T-helper 1 cell treated with Interleukin-12 subunit alpha and Interleukin-12 subunit beta and Interleukin-4 antibody, amounts not matched to agents 30 ng/mL and 1 ng/mL, for 36 hours (primary cell): ENCODE data around the gene ERP27. TPM values are rescaled to one million over a fixed set of nuclear protein-coding genes. Genes with fewer than 3 reads are reported as not detected.

Experiments used
- intact Hi-C: fragments of 100-400 bp; cut with micrococcal nuclease; formaldehyde crosslinking; loops from one replicate; pipeline ENCODE4 v1.15.1; 2024
- total RNA-seq: library from RNA; stranded (reverse); gene quantifications from 2 replicates; pipeline ENCODE4 v1.2.3, GENCODE V29; 2022

ERP27 gene
- total RNA-seq, 1 donor from 2014 or later, result 11.9 TPM

- intact Hi-C loops, result no loop called here
These were observed 28.0 kb downstream of the ERP27 start for GRCh38 chr12:14910090-14910915.

DNA sequence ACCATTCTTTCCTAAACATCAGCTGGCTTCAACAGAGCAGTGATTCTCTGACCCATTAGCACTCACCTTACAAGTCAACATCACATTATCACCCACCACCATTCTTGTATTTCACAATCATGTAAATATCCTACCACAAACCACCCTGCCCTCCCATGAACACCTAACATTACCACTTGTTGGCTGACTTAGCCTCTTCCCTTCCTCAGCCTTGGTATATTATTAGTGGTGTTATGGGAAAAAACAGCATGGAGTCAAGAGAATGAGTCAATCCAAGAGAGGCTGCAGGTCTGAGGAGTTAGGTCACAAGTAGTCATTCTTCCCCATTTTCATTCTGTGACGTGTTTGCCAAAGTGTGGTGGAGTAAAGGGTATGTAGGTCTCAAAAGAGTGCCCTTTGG, 30.4 kb downstream of the ERP27 start:
- intact Hi-C loops, result no loop called here

DNA sequence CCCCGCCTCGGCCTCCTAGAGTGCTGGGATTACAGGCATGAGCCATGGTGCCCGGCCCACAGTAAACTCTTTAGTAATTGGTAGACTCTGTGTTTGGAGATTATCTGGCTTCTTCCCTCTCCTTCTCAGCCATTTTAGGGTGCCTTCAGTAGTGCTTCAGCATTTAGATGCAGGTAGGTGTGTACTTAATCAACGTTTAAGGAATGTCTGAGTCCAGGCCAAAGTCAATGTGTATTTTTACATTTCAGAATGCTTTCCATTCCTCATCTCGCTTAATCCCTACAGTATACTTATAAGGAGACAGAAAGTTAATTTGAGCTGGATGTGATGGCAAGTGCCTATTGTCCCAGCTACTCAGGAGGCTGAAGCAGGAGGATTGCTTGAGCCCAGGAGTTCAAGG, 32.2 kb downstream of the ERP27 start:
- intact Hi-C loops, result no loop called here

GRCh38 chr12:14905269-14906004, 32.9 kb downstream of the ERP27 start:
- intact Hi-C loops, result no loop called here

DNA sequence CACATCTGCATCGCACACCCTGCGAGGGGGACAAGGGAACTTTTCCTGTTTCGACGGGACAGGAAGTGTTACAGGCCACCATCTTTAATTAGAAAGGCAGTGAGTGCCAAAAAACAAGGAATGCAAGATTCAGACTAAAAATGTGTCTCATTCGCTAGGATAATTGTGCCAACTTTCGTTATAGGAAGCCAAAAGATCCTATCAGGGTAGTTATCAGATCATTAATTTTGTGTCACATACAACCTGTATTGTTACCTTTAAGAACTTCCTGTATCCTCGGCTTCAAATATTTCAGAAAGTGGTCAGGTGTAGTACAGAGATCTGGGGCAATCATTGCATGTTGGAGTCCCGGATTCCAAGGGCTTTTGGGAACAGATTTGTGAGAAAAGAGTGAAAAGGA, 33.5 kb downstream of the ERP27 start:
- intact Hi-C loops, result no loop called here

- intact Hi-C loops, result no loop called here
These were observed 34.8 kb downstream of the ERP27 start for GRCh38 chr12:14903386-14904098.

DNA sequence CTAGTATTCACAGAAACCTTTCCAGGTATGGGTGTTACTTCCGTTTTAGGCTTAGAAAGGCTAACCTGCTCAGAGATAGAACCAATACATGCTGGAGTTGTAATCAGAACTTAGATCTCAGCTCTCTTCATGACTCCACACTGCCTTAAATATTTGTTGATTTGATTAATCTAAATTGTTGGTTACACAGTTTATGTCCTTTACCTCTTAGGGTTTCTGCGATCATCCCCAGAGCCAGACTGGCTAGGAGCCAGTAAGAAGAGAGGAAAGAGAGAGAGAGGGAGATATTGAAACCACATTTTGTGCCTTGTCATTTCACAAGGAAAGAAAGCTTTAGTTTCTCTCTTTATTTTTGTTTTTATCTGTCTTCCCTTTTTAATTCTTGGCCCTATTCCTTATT, 35.9 kb downstream of the ERP27 start:
- intact Hi-C loops, result no loop called here

DNA sequence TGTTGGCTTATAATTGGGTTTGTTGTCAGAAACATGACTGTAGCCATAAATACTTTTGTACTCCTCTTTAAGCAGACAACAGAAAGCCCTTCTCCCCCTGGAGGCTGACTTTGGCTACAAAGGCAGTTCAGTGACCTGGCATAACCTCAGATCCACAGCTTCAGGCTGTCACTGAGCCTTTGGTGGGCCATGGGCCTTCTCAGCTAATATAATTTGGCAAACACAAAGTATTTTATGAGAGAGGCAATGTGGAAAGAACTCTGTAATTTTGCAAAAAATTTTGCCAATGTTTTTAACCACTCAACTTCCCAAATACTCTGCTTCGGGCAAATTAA, 37.1 kb downstream of the ERP27 start:
- intact Hi-C loops, result no loop called here

DNA sequence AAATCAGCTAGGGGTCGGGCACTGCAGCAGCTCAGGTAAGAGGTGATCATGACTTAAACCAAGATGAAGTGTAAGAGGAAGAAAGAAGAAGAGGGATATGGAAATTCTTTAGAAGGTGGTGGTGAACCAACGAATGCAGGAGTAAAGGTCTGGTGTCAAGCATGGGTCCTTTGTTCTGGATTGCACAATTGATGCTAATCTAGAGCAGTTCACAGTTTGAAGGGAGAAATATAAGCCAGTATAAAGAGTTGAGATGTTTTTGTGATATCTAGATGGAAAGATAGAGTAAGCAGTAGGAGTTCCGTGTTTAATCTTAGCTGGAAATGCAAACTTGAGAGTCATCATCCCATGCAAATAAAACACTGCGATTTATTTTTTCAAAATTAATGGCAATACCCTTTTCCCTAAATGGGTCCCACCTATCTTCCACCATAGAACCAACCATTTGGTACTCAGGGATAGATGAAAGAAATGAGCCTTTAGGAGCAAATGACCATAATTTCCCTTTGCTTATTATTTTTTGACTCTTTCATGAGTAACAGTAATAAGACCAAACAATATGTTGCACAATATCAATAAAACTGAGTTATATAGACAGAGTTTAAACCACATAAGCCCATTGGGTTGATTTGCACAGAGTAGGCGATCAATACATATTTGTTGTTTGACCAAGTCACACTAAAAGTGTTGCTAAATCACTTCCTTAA, 37.7 kb downstream of the ERP27 start:
- intact Hi-C loops, result no loop called here

GRCh38 chr12:14896521-14897169, 41.7 kb downstream of the ERP27 start:
- intact Hi-C loops, result no loop called here

- intact Hi-C loops, result no loop called here
These were observed 44.7 kb downstream of the ERP27 start for GRCh38 chr12:14893506-14894250.

- intact Hi-C loops, result no loop called here
These were observed 45.4 kb downstream of the ERP27 start for GRCh38 chr12:14892726-14893505.

DNA sequence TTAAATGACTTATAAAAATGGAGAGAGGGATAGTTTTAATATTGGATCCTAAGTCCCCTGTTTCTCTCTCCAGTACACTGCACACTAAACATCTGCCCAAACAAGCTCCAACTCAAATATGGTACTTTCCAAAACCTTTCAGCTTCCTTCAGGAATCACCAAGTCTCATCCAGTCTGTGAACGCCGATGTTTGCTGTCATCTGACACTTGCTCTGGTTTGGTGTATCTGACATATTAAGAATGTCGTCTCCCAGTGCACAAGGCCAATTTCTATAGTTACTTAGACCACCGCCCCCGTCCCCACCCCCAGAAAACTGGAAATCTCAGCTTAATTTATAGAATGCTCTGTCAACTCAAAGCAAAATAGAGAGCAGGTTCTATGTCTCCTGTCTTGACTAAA, 47.6 kb downstream of the ERP27 start:
- intact Hi-C loops, result no loop called here

GRCh38 chr12:14886271-14886670, 52.1 kb downstream of the ERP27 start:
- intact Hi-C loops, result no loop called here

GRCh38 chr12:14885718-14886221, 52.6 kb downstream of the ERP27 start, which contains the start of gene MGP:
MGP (minus strand) TSS chr12:14885854; CDS start chr12:14885791, 63 bp downstream.
- intact Hi-C loops, result no loop called here

- intact Hi-C loops, result no loop called here
These were observed 53.9 kb downstream of the ERP27 start for GRCh38 chr12:14884458-14884878.

- intact Hi-C loops, result no loop called here
These were observed 54.7 kb downstream of the ERP27 start for GRCh38 chr12:14883686-14884085.

DNA sequence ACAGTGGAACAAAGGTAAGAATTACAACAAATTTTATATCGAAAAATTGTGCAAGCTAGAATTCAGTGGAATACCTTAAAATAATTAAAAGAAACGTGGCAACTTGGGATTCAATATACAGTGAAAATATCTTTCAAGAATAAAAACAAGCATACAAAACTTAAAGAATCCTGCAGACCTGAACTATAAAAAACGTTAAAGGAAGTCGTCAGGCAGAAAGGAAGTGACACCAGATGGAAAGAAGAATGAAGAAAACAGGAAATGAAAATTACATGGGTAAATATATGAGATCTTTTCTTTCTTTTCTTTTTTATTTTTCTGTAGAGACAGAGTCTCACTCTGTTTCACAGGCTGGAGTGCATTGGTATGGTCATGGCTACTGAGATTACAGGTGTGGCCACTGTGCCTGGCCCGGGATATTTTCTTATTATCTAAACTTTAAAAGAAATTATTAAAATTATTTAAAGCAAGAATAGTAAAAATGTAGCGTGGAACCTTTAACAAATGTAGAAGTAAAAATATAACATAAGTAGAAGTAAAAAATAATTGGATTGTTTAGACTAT, 57.4 kb downstream of the ERP27 start:
- intact Hi-C loops, result no loop called here
